CD14-positive monocyte (primary cell): ENCODE results near the gene ZNF343. TPM values are rescaled to one million over a fixed set of nuclear protein-coding genes. Genes with fewer than 3 reads are reported as not detected.

Experiments
- DNase-seq, 3 donors: peaks; one replicate each; pipeline ENCODE4 v3.0.0-alpha.2; 2011 to 2022
- H2AFZ ChIP-seq: 2 replicates; pipeline ENCODE4 v1.6.0; 2012; ENCODE audit warnings: mild to moderate bottlenecking, low read depth, low read length, inconsistent platforms; ENCODE audit not compliant: insufficient read depth, poor library complexity, severe bottlenecking
- H3K27ac ChIP-seq, 2 donors: 1 replicate in 1 of 2; 2 replicates in 1 of 2; pipeline ENCODE4 v1.5.1; 2012 to 2013; ENCODE audit warnings: low read length in 2 of 2, control low read depth in 1 of 2, inconsistent platforms in 1 of 2, low read depth in 1 of 2, mild to moderate bottlenecking in 1 of 2
- H3K27me3 ChIP-seq, 2 donors: one replicate each; pipeline versions ENCODE4 v1.6.0 to v1.6.1; 2011 to 2013; ENCODE audit warnings: low read length in 2 of 2; ENCODE audit not compliant: control insufficient read depth in 2 of 2, insufficient read depth in 2 of 2
- H3K36me3 ChIP-seq, 2 donors: replicated peaks in 1 of 2; 1 replicate in 1 of 2; 2 replicates in 1 of 2; pipeline versions ENCODE4 v1.5.1 to v1.6.1; 2012 to 2013; ENCODE audit warnings: low read length in 2 of 2, control low read depth in 1 of 2, inconsistent platforms in 1 of 2, mild to moderate bottlenecking in 1 of 2; ENCODE audit not compliant: insufficient read depth in 2 of 2, control insufficient read depth in 1 of 2
- H3K4me1 ChIP-seq, 2 donors: 1 replicate in 1 of 2; 2 replicates in 1 of 2; pipeline versions ENCODE4 v1.5.1 to v1.6.1; 2012 to 2013; ENCODE audit warnings: low read length in 2 of 2, control low read depth in 1 of 2, inconsistent platforms in 1 of 2, mild to moderate bottlenecking in 1 of 2, moderate library complexity in 1 of 2; ENCODE audit not compliant: insufficient read depth in 2 of 2, control insufficient read depth in 1 of 2
- H3K4me2 ChIP-seq: replicated peaks from 2 replicates; pipeline ENCODE3; 2012; ENCODE audit warnings: low read length, moderate library complexity, mild to moderate bottlenecking; ENCODE audit not compliant: poor library complexity, severe bottlenecking; ENCODE audit errors: extremely low read depth
- H3K4me3 ChIP-seq, 3 experiments: fragments of 200-600 bp in 1 of 3; sonication (generic) in 1 of 3; replicated peaks in 1 of 3; 1 replicate in 2 of 3; 2 replicates in 1 of 3; pipeline ENCODE4 v1.5.1; 2011 to 2013; ENCODE audit warnings: low read length in 3 of 3, mild to moderate bottlenecking in 3 of 3, control low read depth in 2 of 3, low read depth in 2 of 3, inconsistent platforms in 1 of 3, moderate library complexity in 1 of 3
- H3K79me2 ChIP-seq: 2 replicates; pipeline ENCODE4 v1.6.0; 2012; ENCODE audit warnings: mild to moderate bottlenecking, control low read depth, inconsistent platforms, low read length, moderate library complexity; ENCODE audit not compliant: insufficient read depth
- H3K9ac ChIP-seq: 2 replicates; pipeline ENCODE4 v1.6.0; 2017; ENCODE audit warnings: low read length, mild to moderate bottlenecking; ENCODE audit not compliant: insufficient read depth, poor library complexity, severe bottlenecking
- H3K9me3 ChIP-seq, 2 donors: replicated peaks in 1 of 2; 1 replicate in 1 of 2; 2 replicates in 1 of 2; pipeline versions ENCODE4 v1.5.1 to v1.6.1; 2012 to 2013; ENCODE audit warnings: low read length in 2 of 2, control low read depth in 1 of 2; ENCODE audit not compliant: control insufficient read depth in 1 of 2, insufficient read depth in 1 of 2
- H4K20me1 ChIP-seq: 2 replicates; pipeline ENCODE4 v1.6.0; 2012; ENCODE audit warnings: mild to moderate bottlenecking, low read length, control low read depth, moderate library complexity; ENCODE audit not compliant: insufficient read depth
- H3K27ac Mint-ChIP-seq, 7 donors: one replicate each; pipeline ENCODE4 v1.8.0; 2020; ENCODE audit warnings: mild to moderate bottlenecking in 7 of 7, mixed read lengths in 7 of 7, moderate library complexity in 6 of 7, inconsistent platforms in 2 of 7
- H3K27me3 Mint-ChIP-seq, 3 donors: one replicate each; pipeline ENCODE4 v1.8.0; 2021 to 2022; ENCODE audit warnings: low read depth in 3 of 3, mild to moderate bottlenecking in 3 of 3, mixed read lengths in 3 of 3, moderate library complexity in 3 of 3, inconsistent platforms in 1 of 3
- H3K36me3 Mint-ChIP-seq, 2 donors: one replicate each; pipeline ENCODE4 v1.8.0; 2020; ENCODE audit warnings: mixed read lengths in 2 of 2, inconsistent platforms in 1 of 2, mild to moderate bottlenecking in 1 of 2
- H3K4me1 Mint-ChIP-seq: one replicate; pipeline ENCODE4 v1.8.0; 2020; ENCODE audit warnings: mild to moderate bottlenecking, mixed read lengths
- H3K4me3 Mint-ChIP-seq, 2 donors: one replicate each; pipeline ENCODE4 v1.8.0; 2020; ENCODE audit warnings: mild to moderate bottlenecking in 2 of 2, mixed read lengths in 2 of 2, moderate library complexity in 1 of 2
- H3K9me3 Mint-ChIP-seq, 7 donors: one replicate each; pipeline ENCODE4 v1.8.0; 2020 to 2022; ENCODE audit warnings: mixed read lengths in 7 of 7, mild to moderate bottlenecking in 6 of 7, moderate library complexity in 6 of 7, inconsistent platforms in 2 of 7
- CTCF ChIP-seq: fragments of 200-600 bp; IDR thresholded peaks from one replicate; pipeline ENCODE4 v1.8.0; 2022; ENCODE audit warnings: antibody characterized with exemption, mild to moderate bottlenecking
- WGBS: methylation state at CpG from one replicate; pipeline ENCODE4 v1.1.5; 2013; ENCODE audit warnings: missing lambda C conversion rate; ENCODE audit not compliant: insufficient coverage; 5-methylcytosine and 5-hydroxymethylcytosine counted together
- intact Hi-C, 2 donors: fragments of 100-400 bp; cut with micrococcal nuclease; formaldehyde crosslinking; loops; one replicate each; pipeline versions ENCODE4 v1.15.0 to v1.15.1; 2023
- polyA plus RNA-seq, 3 donors: library from polyadenylated mRNA; depleted of rRNA in 1 of 3; unstranded in 2 of 3; stranded (reverse) in 1 of 3; fragments of 300-500 nt in 2 of 3; fragments of >200 nt in 1 of 3; fragmentation: Illumina TruSeq in 2 of 3; gene quantifications; 1 replicate in 2 of 3; 2 replicates in 1 of 3; pipeline ENCODE4 v1.2.3, GENCODE V29; 2012 to 2021

Gene ZNF343
- polyA plus RNA-seq, 3 donors, result 1.3 to 6.7 (median 1.3) TPM

GRCh38 chr20:2519115-2519809 lies 10.5 kb upstream of the ZNF343 start:
- H3K36me3 Mint-ChIP-seq, result no peaks in the 10 kb centered on the region
- intact Hi-C loops, result no loop called here
- DNase-seq, result no peak
- no peaks in the 10 kb centered on the region for H3K79me2 ChIP-seq
- peaks cover 5 to 7% of the 10 kb centered on the region in 2 donors for H3K4me1 ChIP-seq
- H3K27ac ChIP-seq, result no peak overlapping the region
- peaks cover 0 to 1% (median 0%) of the 10 kb centered on the region in 7 donors for H3K9me3 Mint-ChIP-seq
- H3K4me1 Mint-ChIP-seq, result peaks cover 15% of the 10 kb centered on the region
- H4K20me1 ChIP-seq, result no peaks in the 10 kb centered on the region
- H3K4me3 ChIP-seq, result no peak overlapping the region
- H3K27me3 ChIP-seq, result no peaks in the 10 kb centered on the region
- no peak for TF ChIP-seq CTCF
- peaks cover 14 to 20% (median 20%) of the 10 kb centered on the region in 3 donors for H3K27me3 Mint-ChIP-seq
- 90% methylated on average over 3 of the region's 4 CpGs for WGBS
- H3K4me2 ChIP-seq, result no peak overlapping the region
- no peaks in the 10 kb centered on the region for H3K9me3 ChIP-seq
- H3K27ac Mint-ChIP-seq, result no peak overlapping the region
- no peak overlapping the region for H3K4me3 Mint-ChIP-seq
- H3K9ac ChIP-seq, result no peak overlapping the region
- H3K36me3 ChIP-seq, result no peaks in the 10 kb centered on the region
- no peak overlapping the region for H2AFZ ChIP-seq

GRCh38 chr20:2518558-2518957 lies 9.8 kb upstream of the ZNF343 start:
- DNase-seq, result no peak
- no peak overlapping the region for H3K4me2 ChIP-seq

More at GRCh38 chr20:2518558-2518957, 9.8 kb upstream of the ZNF343 start:
- no peaks in the 10 kb centered on the region for H3K9me3 ChIP-seq
- peaks cover 5% of the 10 kb centered on the region in 2 donors for H3K4me1 ChIP-seq
- H2AFZ ChIP-seq, result no peak overlapping the region
- no peak for TF ChIP-seq CTCF
- H3K4me3 Mint-ChIP-seq, result no peak overlapping the region
- no peaks in the 10 kb centered on the region for H3K79me2 ChIP-seq
- WGBS, result 86% methylated on average over 2 of the region's 4 CpGs
- peaks cover 11 to 17% (median 16%) of the 10 kb centered on the region in 3 donors for H3K27me3 Mint-ChIP-seq
- no peaks in the 10 kb centered on the region for H3K36me3 Mint-ChIP-seq
- H3K4me3 ChIP-seq, result no peak overlapping the region
- H3K4me1 Mint-ChIP-seq, result peaks cover 12% of the 10 kb centered on the region
- H3K27me3 ChIP-seq, result peaks cover under 1 to 5% of the 10 kb centered on the region in 2 donors
- no peaks in the 10 kb centered on the region for H4K20me1 ChIP-seq
- intact Hi-C loops, result no loop called here
- H3K36me3 ChIP-seq, result no peaks in the 10 kb centered on the region
- no peak overlapping the region for H3K27ac ChIP-seq
- H3K27ac Mint-ChIP-seq, result no peak overlapping the region
- no peak overlapping the region for H3K9ac ChIP-seq
- peaks cover 0 to 1% (median 0%) of the 10 kb centered on the region in 7 donors for H3K9me3 Mint-ChIP-seq
